ENCODE measurements around the gene MMP2. TPM values are rescaled to one million over a fixed set of nuclear protein-coding genes. Genes with fewer than 3 reads are reported as not detected.

MMP2 gene
- total RNA-seq, 8 experiments from 2014 or later, result 7.4 to 741 (median 94.4) TPM

GRCh38 chr16:55499951-55500529 lies 21.0 kb downstream of the MMP2 start:
- peak overlapping the region in 1 of 2 donors; percentile 48 for H3K27ac ChIP-seq
- 7 to 83% (median 51%) methylated on average over 1 to 7 of the region's 10 CpGs; no CpG with 5 or more reads in 4 of the 10 experiments for whole genome bisulfite sequencing, 10 experiments
- peaks cover 0 to 28% of the 10 kb centered on the region in 2 donors for H3K4me1 ChIP-seq (replicated peaks in 1 of 2)
- H3K4me3 ChIP-seq, result no peak overlapping the region
- in situ Hi-C loops (cut with MboI; ENCODE audit: low pct_unique_long_range_greater_than_20kb in 2 of 9, low sequenced_read_pairs in 9 of 9, unreplicated experiment in 9 of 9), result no loop called here
- ATAC-seq (replicated peaks in 6 of 8), result peak; percentile 9 to 79 (median 62)

DNA sequence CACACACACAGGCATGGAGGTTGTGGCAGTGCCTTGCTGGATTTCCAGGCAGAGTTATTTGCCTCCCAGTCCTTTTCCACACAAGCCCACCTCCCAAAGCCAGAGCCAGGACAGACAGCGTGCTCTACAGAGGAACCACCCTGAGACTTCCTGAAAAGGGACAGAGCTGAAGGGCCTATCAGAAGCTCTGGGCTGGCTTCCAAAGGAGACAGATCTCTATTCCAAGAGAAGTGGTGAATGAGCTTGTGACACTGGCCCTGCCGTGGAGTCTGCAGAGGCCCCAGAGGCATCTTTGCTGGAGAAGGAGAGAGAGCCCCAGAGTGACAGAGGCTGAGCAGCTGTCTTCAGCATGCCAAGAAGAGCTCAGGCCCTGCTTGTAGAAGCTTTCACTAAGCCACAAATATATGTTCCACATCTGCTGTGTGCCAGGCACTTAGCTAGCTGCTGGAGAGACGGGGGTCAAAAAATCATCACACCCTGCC lies 21.6 kb downstream of the MMP2 start:
- WGBS, 10 experiments, result 17 to 100% (median 21%) methylated on average over 1 to 2 of the region's 3 CpGs; no CpG with 5 or more reads in 5 of the 10 experiments
- peak overlapping the region in 1 of 2 donors; percentile 48 for H3K27ac ChIP-seq
- no peak overlapping the region for H3K4me3 ChIP-seq
- peak in 7 of 8 experiments; percentile 9 to 61 (median 52) for ATAC-seq (replicated peaks in 6 of 8)
- peaks cover 0 to 25% of the 10 kb centered on the region in 2 donors for H3K4me1 ChIP-seq (replicated peaks in 1 of 2)
- in situ Hi-C loops (cut with MboI; ENCODE audit: low pct_unique_long_range_greater_than_20kb in 2 of 9, low sequenced_read_pairs in 9 of 9, unreplicated experiment in 9 of 9), result no loop called here

DNA sequence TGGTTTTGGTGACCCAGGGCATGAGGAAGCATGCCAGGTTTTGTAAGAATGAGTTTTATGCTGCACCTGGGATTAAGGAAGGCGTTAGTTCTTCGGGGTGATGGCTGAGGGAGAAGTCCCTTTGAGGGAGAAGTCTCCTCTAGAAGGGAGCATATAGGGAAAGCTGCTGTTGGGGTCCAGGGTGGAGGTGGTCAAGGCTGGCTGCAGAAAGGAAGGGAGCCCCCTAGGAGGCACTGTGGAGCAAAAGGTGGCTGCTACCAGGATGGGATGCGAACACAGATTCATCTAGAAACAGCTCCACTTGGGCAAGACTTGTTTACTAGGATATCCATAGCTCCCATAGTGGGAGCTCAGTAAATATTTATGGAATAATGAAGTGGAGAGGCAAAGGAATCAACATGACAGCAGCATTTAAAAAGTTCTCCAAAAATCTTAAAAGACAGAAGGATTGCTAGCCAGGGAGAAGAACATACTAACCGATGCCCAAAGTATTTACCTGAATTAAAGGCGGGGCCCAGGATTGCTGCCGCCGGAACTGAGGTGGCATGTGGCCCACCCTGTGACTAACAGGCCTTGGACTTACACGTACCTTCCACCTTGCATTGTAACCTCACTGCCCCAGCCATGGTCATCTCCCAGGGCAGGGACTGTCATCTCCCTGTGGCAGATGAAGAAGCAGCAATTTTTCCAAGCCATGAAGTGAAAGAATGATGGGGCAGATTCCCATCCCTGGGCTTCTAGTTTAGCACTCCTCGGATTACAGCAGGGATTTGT lies 22.7 kb downstream of the MMP2 start:
- H3K4me1 ChIP-seq (replicated peaks in 1 of 2), result peaks cover 0 to 25% of the 10 kb centered on the region in 2 donors
- ATAC-seq (replicated peaks in 6 of 8), result no peak
- no peak overlapping the region for H3K27ac ChIP-seq
- H3K4me3 ChIP-seq, result no peak overlapping the region
- in situ Hi-C loops (cut with MboI; ENCODE audit: low pct_unique_long_range_greater_than_20kb in 2 of 9, low sequenced_read_pairs in 9 of 9, unreplicated experiment in 9 of 9), result no loop called here
- WGBS, 10 experiments, result 67 to 100% (median 93%) methylated on average over 1 to 7 of the region's 9 CpGs; no CpG with 5 or more reads in 2 of the 10 experiments

DNA sequence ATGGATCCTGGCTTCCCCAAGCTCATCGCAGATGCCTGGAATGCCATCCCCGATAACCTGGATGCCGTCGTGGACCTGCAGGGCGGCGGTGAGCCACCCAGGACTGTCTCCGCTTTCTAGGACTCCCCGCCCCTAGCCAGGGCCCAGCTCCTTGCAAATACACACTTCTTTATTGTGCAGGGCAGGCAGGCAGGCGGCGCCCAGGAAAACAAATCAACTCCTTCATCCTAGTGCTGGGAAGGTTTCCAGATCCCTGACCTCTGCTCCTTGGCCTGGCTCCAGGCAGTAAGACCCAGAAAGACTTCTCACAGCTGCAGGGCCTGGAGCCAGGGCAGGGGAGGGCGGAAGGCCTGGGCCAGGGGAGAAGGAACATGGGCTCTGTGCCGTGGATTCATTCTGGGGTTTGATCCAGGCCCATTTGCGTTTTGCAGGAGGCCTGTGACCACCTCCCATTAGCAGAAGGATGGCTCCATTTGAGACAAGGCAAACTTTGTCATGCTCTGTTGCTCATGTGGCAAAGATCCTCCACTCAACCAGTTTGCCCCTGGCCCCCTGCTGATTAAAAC lies 23.9 kb downstream of the MMP2 start:
- Histone ChIP-seq H3K4me3 (no peak overlapping the region), H3K27ac (no peak overlapping the region), H3K4me1 (replicated peaks in 1 of 2) (peaks cover 0 to 25% of the 10 kb centered on the region in 2 donors)
- in situ Hi-C loops (cut with MboI; ENCODE audit: low pct_unique_long_range_greater_than_20kb in 2 of 9, low sequenced_read_pairs in 9 of 9, unreplicated experiment in 9 of 9), result no loop called here
- 0 to 70% (median 33%) methylated on average over 1 to 3 of the region's 13 CpGs; no CpG with 5 or more reads in 5 of the 10 experiments for WGBS, 10 experiments
- peak in 7 of 8 experiments; percentile 12 to 75 (median 55) for ATAC-seq (replicated peaks in 6 of 8)

GRCh38 chr16:55503726-55504550 lies 24.9 kb downstream of the MMP2 start:
- in situ Hi-C loops (cut with MboI; ENCODE audit: low pct_unique_long_range_greater_than_20kb in 2 of 9, low sequenced_read_pairs in 9 of 9, unreplicated experiment in 9 of 9), result no loop called here
- 95 to 100% (median 99%) methylated on average over 1 to 8 of the region's 8 CpGs; no CpG with 5 or more reads in 2 of the 10 experiments for WGBS, 10 experiments
- Histone ChIP-seq H3K4me3 (no peak overlapping the region), H3K4me1 (replicated peaks in 1 of 2) (peaks cover 0 to 25% of the 10 kb centered on the region in 2 donors), H3K27ac (no peak overlapping the region)
- ATAC-seq (replicated peaks in 6 of 8), result no peak

GRCh38 chr16:55505333-55506015 lies 26.5 kb downstream of the MMP2 start:
- 80 to 100% (median 92%) methylated on average over 1 to 5 of the region's 10 CpGs; no CpG with 5 or more reads in 3 of the 10 experiments for WGBS, 10 experiments
- in situ Hi-C loops (cut with MboI; ENCODE audit: low pct_unique_long_range_greater_than_20kb in 2 of 9, low sequenced_read_pairs in 9 of 9, unreplicated experiment in 9 of 9), result no loop called here
- Histone ChIP-seq H3K4me1 (replicated peaks in 1 of 2) (peaks cover 0 to 20% of the 10 kb centered on the region in 2 donors), H3K27ac (no peak overlapping the region), H3K4me3 (no peak overlapping the region)
- no peak for ATAC-seq (replicated peaks in 6 of 8)

- Histone ChIP-seq H3K4me3 (no peak overlapping the region), H3K27ac (no peak overlapping the region), H3K4me1 (replicated peaks in 1 of 2) (peaks cover 0 to 16% of the 10 kb centered on the region in 2 donors)
- 60 to 100% (median 80%) methylated on average over 1 to 6 of the region's 7 CpGs; no CpG with 5 or more reads in 1 of the 10 experiments for WGBS, 10 experiments
- in situ Hi-C loops (cut with MboI; ENCODE audit: low pct_unique_long_range_greater_than_20kb in 2 of 9, low sequenced_read_pairs in 9 of 9, unreplicated experiment in 9 of 9), result no loop called here
- no peak for ATAC-seq (replicated peaks in 6 of 8)
Observed at GRCh38 chr16:55506083-55506482, 27.1 kb downstream of the MMP2 start.

DNA sequence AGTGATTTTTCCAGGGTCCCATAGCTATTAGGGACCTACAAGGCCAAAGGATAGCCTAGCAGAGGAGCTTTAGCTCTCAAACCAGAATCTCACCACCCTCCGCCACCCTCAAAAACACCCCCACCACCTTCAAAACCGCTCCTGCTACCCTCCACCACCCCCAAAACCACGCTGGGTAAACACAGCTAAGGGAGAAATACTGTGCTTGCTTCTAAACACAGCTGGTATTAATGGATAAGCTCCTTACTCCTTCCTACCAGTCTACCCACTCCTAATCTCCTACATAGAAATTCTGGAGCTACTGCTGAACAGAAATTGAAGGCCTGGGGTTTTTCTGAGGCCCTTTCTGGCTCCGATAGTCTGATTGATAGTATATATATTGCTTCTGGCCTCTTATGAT lies 27.7 kb downstream of the MMP2 start:
- H3K4me3 ChIP-seq, result no peak overlapping the region
- in situ Hi-C loops (cut with MboI; ENCODE audit: low pct_unique_long_range_greater_than_20kb in 2 of 9, low sequenced_read_pairs in 9 of 9, unreplicated experiment in 9 of 9), result no loop called here
- ATAC-seq (replicated peaks in 6 of 8), result no peak
- WGBS, 10 experiments, result 0 to 100% (median 82%) methylated on average over 1 to 3 of the region's 4 CpGs; no CpG with 5 or more reads in 6 of the 10 experiments
- no peak overlapping the region for H3K27ac ChIP-seq
- H3K4me1 ChIP-seq (replicated peaks in 1 of 2), result peaks cover 0 to 16% of the 10 kb centered on the region in 2 donors

- no peak overlapping the region for H3K27ac ChIP-seq
- H3K4me1 ChIP-seq (replicated peaks in 1 of 2), result peaks cover 0 to 7% of the 10 kb centered on the region in 2 donors
- no peak for ATAC-seq (replicated peaks in 6 of 8)
- 66 to 100% (median 92%) methylated on average over 1 to 6 of the region's 9 CpGs; no CpG with 5 or more reads in 4 of the 10 experiments for WGBS, 10 experiments
- in situ Hi-C loops (cut with MboI; ENCODE audit: low pct_unique_long_range_greater_than_20kb in 2 of 9, low sequenced_read_pairs in 9 of 9, unreplicated experiment in 9 of 9), result no loop called here
- H3K4me3 ChIP-seq, result peak overlapping the region in 3 of 5 donors; percentile 52 to 75 (median 59)
Observed at GRCh38 chr16:55508271-55508921, 29.4 kb downstream of the MMP2 start.

DNA sequence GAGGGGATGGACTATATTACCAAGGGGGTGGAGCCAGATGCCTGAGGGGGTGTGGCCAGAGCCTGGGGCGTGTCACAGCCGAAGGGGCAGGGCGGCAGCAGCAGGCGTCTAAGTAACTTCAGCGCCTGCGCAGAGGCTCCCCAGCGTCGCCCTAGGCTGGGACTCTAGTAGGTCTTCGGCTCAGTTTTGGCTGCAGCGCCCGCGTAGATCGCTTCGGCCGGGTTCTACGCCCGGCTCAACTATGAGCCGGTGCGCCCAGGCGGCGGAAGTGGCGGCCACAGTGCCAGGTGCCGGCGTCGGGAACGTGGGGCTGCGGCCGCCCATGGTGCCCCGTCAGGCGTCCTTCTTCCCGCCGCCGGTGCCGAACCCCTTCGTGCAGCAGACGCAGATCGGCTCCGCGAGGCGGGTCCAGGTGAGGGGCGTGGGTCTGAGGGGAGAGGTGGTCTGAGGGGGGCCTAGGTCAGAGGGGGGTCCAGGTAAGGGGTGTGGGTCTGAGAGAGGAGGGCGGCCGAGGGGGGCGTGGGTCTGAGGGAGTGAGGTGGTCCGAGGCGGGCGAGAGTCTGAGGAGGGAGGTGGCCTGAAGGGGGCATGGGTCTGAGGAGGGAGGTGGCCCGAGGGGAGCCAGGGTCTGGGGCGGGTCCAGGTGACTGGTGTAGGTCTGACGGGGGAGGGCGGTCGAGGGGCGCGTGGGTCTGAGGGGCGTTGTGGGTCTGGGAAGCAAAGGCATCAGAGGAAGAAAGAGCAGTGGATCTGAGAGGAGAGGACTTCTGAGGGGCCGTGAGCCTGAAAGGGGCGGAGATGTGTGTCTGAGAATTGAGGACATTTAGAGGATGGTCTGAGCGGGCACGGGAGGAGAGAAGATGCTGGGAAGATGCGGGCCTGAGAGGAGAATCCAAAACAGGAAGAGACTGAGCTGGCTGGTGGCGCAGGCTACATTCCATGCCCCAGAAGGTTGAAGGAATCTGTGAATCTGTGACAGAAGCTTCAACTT lies 30.2 kb downstream of the MMP2 start, which contains the start of gene LPCAT2:
Gene LPCAT2 (plus strand): TSS at position 132 of the 991 bp plus-strand sequence. CDS start 110 bp downstream, at position 242.
- Histone ChIP-seq H3K4me1 (replicated peaks in 1 of 2) (peaks cover 0 to 7% of the 10 kb centered on the region in 2 donors), H3K27ac (no peak within 1 kb of the TSS), H3K4me3 (peak within 1 kb of the TSS; percentile 42 to 75 (median 52))
- peak; percentile 79 to 97 (median 94) for ATAC-seq (replicated peaks in 6 of 8)
- WGBS, 10 experiments, result 8 to 60% (median 51%) methylated on average over 1 to 13 of the region's 61 CpGs; no CpG with 5 or more reads in 7 of the 10 experiments
- in situ Hi-C loops (cut with MboI; ENCODE audit: low pct_unique_long_range_greater_than_20kb in 2 of 9, low sequenced_read_pairs in 9 of 9, unreplicated experiment in 9 of 9), result no loop called here
